HepG2 (cell line): ENCODE measurements around the gene HENMT1. TPM values are rescaled to one million over a fixed set of nuclear protein-coding genes. Genes with fewer than 3 reads are reported as not detected.

Experiments used
- CREM ChIP-seq, 2 experiments: sonication (generic) in 1 of 2; formaldehyde crosslinking in 1 of 2; IDR thresholded peaks; 2 replicates each; pipeline versions ENCODE4 v1.4.0 to v1.6.1; 2016 to 2020; ENCODE audit warnings: antibody characterized with exemption in 1 of 2, mild to moderate bottlenecking in 1 of 2, missing genetic modification reagents in 1 of 2
- CTCF ChIP-seq: sonication (generic); formaldehyde crosslinking; IDR thresholded peaks from 2 replicates; pipeline ENCODE4 v1.5.0; 2020; ENCODE audit warnings: mild to moderate bottlenecking, missing genetic modification reagents, moderate library complexity
- ELF1 ChIP-seq: sonication (generic); formaldehyde crosslinking; IDR thresholded peaks from 2 replicates; pipeline ENCODE4 v1.4.0; 2020; ENCODE audit warnings: missing genetic modification reagents
- KLF11 ChIP-seq: IDR thresholded peaks from 2 replicates; pipeline ENCODE4 v1.6.1; 2016; ENCODE audit warnings: missing compliant biosample characterization
- MAZ ChIP-seq, 2 experiments: sonication (generic) in 1 of 2; formaldehyde crosslinking in 1 of 2; IDR thresholded peaks; 2 replicates each; pipeline versions ENCODE4 v1.5.0 to v1.6.1; 2012 to 2020; ENCODE audit warnings: low read depth in 2 of 2, mild to moderate bottlenecking in 2 of 2, borderline replicate concordance in 1 of 2, improper control_type of control experiment in 1 of 2, low read length in 1 of 2, missing genetic modification reagents in 1 of 2, moderate library complexity in 1 of 2
- MBNL3 ChIP-seq: fragments of 250-450 bp; sonication (Bioruptor Pico); conservative IDR thresholded peaks from 2 replicates; pipeline ENCODE4 v1.8.0; 2022; ENCODE audit warnings: mild to moderate bottlenecking, inconsistent platforms
- NCOR1 ChIP-seq: fragments of 200-600 bp; sonication (generic); IDR thresholded peaks from 2 replicates; pipeline ENCODE4 v1.7.0; 2017; ENCODE audit warnings: antibody characterized with exemption, low read length, borderline replicate concordance
- POLR2G ChIP-seq: fragments of 200-400 bp; formaldehyde crosslinking; IDR thresholded peaks from 2 replicates; pipeline ENCODE4 v1.6.1; 2018; ENCODE audit warnings: mild to moderate bottlenecking, low read depth, low read length, moderate library complexity
- SP1 ChIP-seq, 2 experiments: fragments of 450-650 bp in 1 of 2; sonication (generic) in 1 of 2; formaldehyde crosslinking in 1 of 2; IDR thresholded peaks; 2 replicates each; pipeline versions ENCODE4 v1.4.0 to v1.6.1; 2016 to 2020; ENCODE audit warnings: missing genetic modification reagents in 1 of 2
- ZBTB3 ChIP-seq: sonication (generic); formaldehyde crosslinking; IDR thresholded peaks from 2 replicates; pipeline ENCODE4 v1.4.0; 2020; ENCODE audit warnings: low read depth, mild to moderate bottlenecking, moderate library complexity, missing genetic modification reagents, borderline replicate concordance
- ZFP36L1 ChIP-seq: sonication (generic); formaldehyde crosslinking; IDR thresholded peaks from 2 replicates; pipeline ENCODE4 v1.8.0; 2022; ENCODE audit warnings: mild to moderate bottlenecking, missing genetic modification reagents, moderate library complexity
- ZFP41 ChIP-seq: sonication (generic); formaldehyde crosslinking; IDR thresholded peaks from 2 replicates; pipeline ENCODE4 v1.4.0; 2020; ENCODE audit warnings: mild to moderate bottlenecking, missing genetic modification reagents, borderline replicate concordance
- ZFP90 ChIP-seq: sonication (generic); formaldehyde crosslinking; IDR thresholded peaks from 2 replicates; pipeline ENCODE4 v1.8.0; 2022; ENCODE audit warnings: missing genetic modification reagents, mild to moderate bottlenecking, inconsistent platforms, borderline replicate concordance
- ZNF276 ChIP-seq: sonication (generic); formaldehyde crosslinking; IDR thresholded peaks from 2 replicates; pipeline ENCODE4 v1.4.0; 2020; ENCODE audit warnings: mild to moderate bottlenecking, low read depth, missing genetic modification reagents
- ZNF362 ChIP-seq: sonication (generic); formaldehyde crosslinking; IDR thresholded peaks from 2 replicates; pipeline ENCODE4 v1.4.0; 2020; ENCODE audit warnings: missing genetic modification reagents, mild to moderate bottlenecking, borderline replicate concordance
- ZNF468 ChIP-seq: sonication (generic); formaldehyde crosslinking; IDR thresholded peaks from 2 replicates; pipeline ENCODE4 v1.8.0; 2022; ENCODE audit warnings: mild to moderate bottlenecking, moderate library complexity, missing genetic modification reagents
- ZNF484 ChIP-seq: sonication (generic); formaldehyde crosslinking; IDR thresholded peaks from 2 replicates; pipeline ENCODE4 v1.5.1; 2020; ENCODE audit warnings: mild to moderate bottlenecking, low read depth, missing genetic modification reagents, borderline replicate concordance
- ZNF691 ChIP-seq: sonication (generic); formaldehyde crosslinking; IDR thresholded peaks from 2 replicates; pipeline ENCODE4 v1.4.0; 2020; ENCODE audit warnings: missing genetic modification reagents, low read depth, mild to moderate bottlenecking, borderline replicate concordance
- ZSCAN5A ChIP-seq: sonication (generic); formaldehyde crosslinking; IDR thresholded peaks from 2 replicates; pipeline ENCODE4 v1.8.0; 2022; ENCODE audit warnings: mild to moderate bottlenecking, missing genetic modification reagents, borderline replicate concordance
- polyA plus RNA-seq, 8 experiments: library from polyadenylated mRNA; depleted of rRNA in 3 of 8; stranded (reverse) in 7 of 8; unstranded in 1 of 8; fragments of >200 nt; fragmentation: Illumina TruSeq in 4 of 8; extraction: Trizol in 4 of 8; gene quantifications; 2 replicates each; pipeline versions ENCODE4 v1.2.1 to v1.2.3, GENCODE V29; 2011 to 2016; ENCODE audit warnings: low read depth in 4 of 8, missing spikeins in 1 of 8, mixed read lengths in 1 of 8; ENCODE audit not compliant: insufficient read depth in 1 of 8
- total RNA-seq, 5 experiments: library from RNA; depleted of rRNA; stranded (reverse); fragments of >200 nt; fragmentation: Illumina TruSeq; extraction: Trizol; gene quantifications; 2 replicates each; pipeline ENCODE4 v1.2.3, GENCODE V29; 2016; ENCODE audit warnings: low read depth in 1 of 5

The HENMT1 gene
- total and polyA plus RNA-seq, 2 of the 13 experiments (the other 11 are each of a cell fraction or from before 2014, with no cell fraction given): not detected

GRCh38 chr1:108692724-108693655, 32.1 kb upstream of the HENMT1 start (continued):
- TF ChIP-seq ZNF276 (no peak), POLR2G (no peak), ZSCAN5A (CRISPR knock-in tag) (no peak), NCOR1 (no peak), ZNF691 (CRISPR knock-in tag) (no peak), ELF1 (CRISPR knock-in tag) (no peak), ZFP90 (no peak), SP1 (IDR thresholded peaks at IDR 0.05) (no peak), SP1 (CRISPR knock-in tag; IDR thresholded peaks at IDR 0.05) (no peak), ZFP41 (CRISPR knock-in tag) (no peak), CTCF (CRISPR knock-in tag) (peak; percentile 42; the same call in 1 of the 2 replicates), ZFP36L1 (CRISPR knock-in tag) (no peak), KLF11 (CRISPR knock-in tag) (no peak), ZNF484 (CRISPR knock-in tag) (0 out of 2 replicates have a peak, but pooled peaks have one; percentile 5), MAZ (IDR thresholded peaks at IDR 0.05; ENCODE audit: borderline replicate concordance, low read depth, low read length) (no peak), MAZ (CRISPR knock-in tag; IDR thresholded peaks at IDR 0.05; ENCODE audit: low read depth) (no peak; the same call in 1 of the 2 replicates), ZNF362 (no peak), ZNF468 (no peak), MBNL3 (no peak), ZBTB3 (CRISPR knock-in tag) (no peak), CREM (IDR thresholded peaks at IDR 0.05) (no peak), CREM (CRISPR knock-in tag; IDR thresholded peaks at IDR 0.05) (no peak)
